DND-41 (cell line): ENCODE measurements around the gene AUH.

Source experiments
- ATAC-seq: fragments of 200-7000 bp; cut with Tn5 transposase; 3 replicates; pipeline ENCODE4 v1.9.1; 2021; ENCODE audit warnings: low read depth; ENCODE audit not compliant: insufficient read depth
- DNase-seq: peaks from one replicate; pipeline ENCODE4 v3.0.0-alpha.2; 2020
- H2AFZ ChIP-seq: 2 replicates; pipeline ENCODE4 v1.6.0; 2012; ENCODE audit warnings: low read depth, low read length
- H3K27ac ChIP-seq: 2 replicates; pipeline ENCODE4 v1.5.1; 2012; ENCODE audit warnings: low read length, inconsistent platforms
- H3K27me3 ChIP-seq: fragments of 200-600 bp; sonication (generic); 2 replicates; pipeline ENCODE4 v1.6.0; 2012; ENCODE audit warnings: low read length, mild to moderate bottlenecking, inconsistent platforms; ENCODE audit not compliant: insufficient read depth, poor library complexity
- H3K36me3 ChIP-seq: 2 replicates; pipeline ENCODE4 v1.5.1; 2012; ENCODE audit warnings: low read length, inconsistent platforms; ENCODE audit not compliant: insufficient read depth
- H3K4me1 ChIP-seq: 2 replicates; pipeline ENCODE4 v1.5.1; 2012; ENCODE audit warnings: mild to moderate bottlenecking, low read length; ENCODE audit not compliant: insufficient read depth
- H3K4me2 ChIP-seq: 2 replicates; pipeline ENCODE4 v1.6.0; 2012; ENCODE audit warnings: mild to moderate bottlenecking, moderate library complexity, low read length, inconsistent platforms; ENCODE audit not compliant: insufficient read depth
- H3K4me3 ChIP-seq, 2 experiments: fragments of 200-600 bp in 1 of 2; shearing (Covaris generic) in 1 of 2; 2 replicates each; pipeline ENCODE4 v1.5.1; 2012 to 2016; ENCODE audit warnings: inconsistent platforms in 2 of 2, low read length in 2 of 2, mild to moderate bottlenecking in 2 of 2, low read depth in 1 of 2, moderate library complexity in 1 of 2
- H3K79me2 ChIP-seq: 2 replicates; pipeline ENCODE4 v1.6.0; 2012; ENCODE audit warnings: low read length, inconsistent platforms; ENCODE audit not compliant: insufficient read depth
- H3K9ac ChIP-seq: 2 replicates; pipeline ENCODE4 v1.6.0; 2012; ENCODE audit warnings: low read depth, mild to moderate bottlenecking, inconsistent platforms, low read length, moderate library complexity
- H3K9me3 ChIP-seq: 2 replicates; pipeline ENCODE4 v1.5.1; 2012; ENCODE audit warnings: low read length, moderate library complexity, mild to moderate bottlenecking, inconsistent platforms; ENCODE audit not compliant: insufficient read depth, severe bottlenecking
- H4K20me1 ChIP-seq: 2 replicates; pipeline ENCODE4 v1.6.0; 2012; ENCODE audit warnings: low read length; ENCODE audit not compliant: insufficient read depth
- EZH2 ChIP-seq: IDR thresholded peaks from 3 replicates; pipeline ENCODE4 v1.6.1; 2012; ENCODE audit warnings: borderline replicate concordance, low read depth, mild to moderate bottlenecking, moderate library complexity, low read length, inconsistent platforms; ENCODE audit not compliant: severe bottlenecking
- TF ChIP-seq, protein P1 (sequence below): IDR thresholded peaks from 2 replicates; pipeline ENCODE4 v1.5.1; 2012; ENCODE audit warnings: borderline replicate concordance, low read length, moderate library complexity, mild to moderate bottlenecking; ENCODE audit not compliant: poor library complexity, severe bottlenecking; ENCODE audit errors: extremely low read depth

Gene AUH

DNA sequence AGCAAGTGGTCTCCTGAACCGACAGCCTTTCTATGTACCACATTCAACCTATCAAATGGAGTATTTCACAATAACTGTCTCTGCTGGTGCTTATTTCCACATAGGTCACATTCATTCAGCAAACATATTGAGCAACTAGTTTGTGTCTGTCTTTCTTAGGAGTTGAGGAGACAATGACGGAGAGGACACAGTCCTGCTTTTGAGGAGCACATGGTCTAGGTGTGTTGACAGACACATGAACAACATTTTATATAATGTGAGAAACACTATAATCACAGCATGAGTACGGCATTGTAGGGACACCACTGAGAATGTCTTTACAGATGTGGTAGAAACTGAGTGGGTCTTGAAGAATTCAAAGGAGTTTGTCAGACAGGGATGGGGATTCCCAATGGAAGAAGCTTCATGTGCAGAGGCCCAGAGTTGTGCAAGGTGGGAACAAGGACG is 33.4 kb upstream of the AUH start:
- H4K20me1 ChIP-seq, result no peaks in the 10 kb centered on the region
- no peaks in the 10 kb centered on the region for H3K36me3 ChIP-seq
- H2AFZ ChIP-seq, result no peak overlapping the region
- H3K4me1 ChIP-seq, result no peaks in the 10 kb centered on the region
- H3K9ac ChIP-seq, result no peak overlapping the region
- DNase-seq (no peak), ATAC-seq (no peak)
- no peak overlapping the region for H3K27ac ChIP-seq
- no peaks in the 10 kb centered on the region for H3K27me3 ChIP-seq
- H3K9me3 ChIP-seq, result no peaks in the 10 kb centered on the region
- H3K4me3 ChIP-seq, result no peak overlapping the region
- H3K4me2 ChIP-seq, result no peak overlapping the region
- TF ChIP-seq EZH2, result no peak
- H3K79me2 ChIP-seq, result no peaks in the 10 kb centered on the region

DNA sequence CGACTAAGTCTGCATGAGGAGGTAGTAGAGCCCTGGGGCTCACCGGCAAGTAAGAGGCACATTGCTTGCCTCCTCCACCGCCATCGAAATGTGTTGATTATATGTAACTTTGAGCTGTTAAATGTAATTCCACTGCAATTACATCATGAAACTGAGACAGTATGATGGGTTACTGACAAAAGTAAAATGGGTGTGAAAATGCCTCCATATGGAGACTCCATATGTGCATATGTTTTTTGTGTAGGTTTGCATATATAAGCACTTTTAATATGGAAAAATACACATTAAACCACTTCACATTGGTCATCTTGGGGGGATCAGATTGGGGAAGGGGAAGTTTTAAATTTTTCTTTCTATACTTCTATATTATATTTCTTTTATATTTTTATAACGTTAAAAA is 32.1 kb upstream of the AUH start:
- H3K36me3 ChIP-seq, result no peaks in the 10 kb centered on the region
- no peak overlapping the region for H3K27ac ChIP-seq
- ATAC-seq (no peak), DNase-seq (no peak)
- H3K9me3 ChIP-seq, result no peaks in the 10 kb centered on the region
- no peak overlapping the region for H3K9ac ChIP-seq
- H3K4me1 ChIP-seq, result no peaks in the 10 kb centered on the region
- TF ChIP-seq EZH2, result no peak
- TF ChIP-seq, protein P1, sequence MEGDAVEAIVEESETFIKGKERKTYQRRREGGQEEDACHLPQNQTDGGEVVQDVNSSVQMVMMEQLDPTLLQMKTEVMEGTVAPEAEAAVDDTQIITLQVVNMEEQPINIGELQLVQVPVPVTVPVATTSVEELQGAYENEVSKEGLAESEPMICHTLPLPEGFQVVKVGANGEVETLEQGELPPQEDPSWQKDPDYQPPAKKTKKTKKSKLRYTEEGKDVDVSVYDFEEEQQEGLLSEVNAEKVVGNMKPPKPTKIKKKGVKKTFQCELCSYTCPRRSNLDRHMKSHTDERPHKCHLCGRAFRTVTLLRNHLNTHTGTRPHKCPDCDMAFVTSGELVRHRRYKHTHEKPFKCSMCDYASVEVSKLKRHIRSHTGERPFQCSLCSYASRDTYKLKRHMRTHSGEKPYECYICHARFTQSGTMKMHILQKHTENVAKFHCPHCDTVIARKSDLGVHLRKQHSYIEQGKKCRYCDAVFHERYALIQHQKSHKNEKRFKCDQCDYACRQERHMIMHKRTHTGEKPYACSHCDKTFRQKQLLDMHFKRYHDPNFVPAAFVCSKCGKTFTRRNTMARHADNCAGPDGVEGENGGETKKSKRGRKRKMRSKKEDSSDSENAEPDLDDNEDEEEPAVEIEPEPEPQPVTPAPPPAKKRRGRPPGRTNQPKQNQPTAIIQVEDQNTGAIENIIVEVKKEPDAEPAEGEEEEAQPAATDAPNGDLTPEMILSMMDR, result no peak
- no peak overlapping the region for H3K4me2 ChIP-seq
- H4K20me1 ChIP-seq, result no peaks in the 10 kb centered on the region
- H2AFZ ChIP-seq, result no peak overlapping the region
- H3K27me3 ChIP-seq, result no peaks in the 10 kb centered on the region
- H3K79me2 ChIP-seq, result no peaks in the 10 kb centered on the region
- H3K4me3 ChIP-seq, result no peak overlapping the region

DNA sequence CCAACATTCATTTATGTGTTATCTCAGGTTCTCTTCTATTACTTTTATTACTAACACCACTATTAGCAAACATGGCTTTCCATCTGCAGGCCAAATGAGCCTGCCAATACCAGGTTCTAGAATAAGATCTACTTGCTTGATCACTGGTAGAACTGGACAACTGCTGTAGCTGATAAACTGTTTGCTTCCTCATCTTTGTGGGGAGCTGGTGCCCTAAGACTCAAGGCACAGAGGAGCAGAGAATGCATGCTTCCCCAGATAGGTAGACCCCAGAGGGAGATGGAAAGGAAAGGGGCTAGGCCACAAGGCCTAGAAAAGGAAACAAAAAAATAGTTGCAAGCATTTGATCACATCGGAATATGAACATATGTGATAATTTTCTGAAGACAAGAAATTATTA is 30.7 kb upstream of the AUH start:
- no peaks in the 10 kb centered on the region for H3K27me3 ChIP-seq
- no peaks in the 10 kb centered on the region for H3K79me2 ChIP-seq
- H2AFZ ChIP-seq, result no peak overlapping the region
- no peaks in the 10 kb centered on the region for H3K9me3 ChIP-seq
- no peak overlapping the region for H3K4me2 ChIP-seq
- H3K4me1 ChIP-seq, result no peaks in the 10 kb centered on the region
- TF ChIP-seq, protein P1, result no peak
- no peak for TF ChIP-seq EZH2
- no peaks in the 10 kb centered on the region for H4K20me1 ChIP-seq
- ATAC-seq, result no peak
- H3K4me3 ChIP-seq, result no peak overlapping the region
- H3K9ac ChIP-seq, result no peak overlapping the region
- no peak overlapping the region for H3K27ac ChIP-seq
- DNase-seq, result no peak
- no peaks in the 10 kb centered on the region for H3K36me3 ChIP-seq

DNA sequence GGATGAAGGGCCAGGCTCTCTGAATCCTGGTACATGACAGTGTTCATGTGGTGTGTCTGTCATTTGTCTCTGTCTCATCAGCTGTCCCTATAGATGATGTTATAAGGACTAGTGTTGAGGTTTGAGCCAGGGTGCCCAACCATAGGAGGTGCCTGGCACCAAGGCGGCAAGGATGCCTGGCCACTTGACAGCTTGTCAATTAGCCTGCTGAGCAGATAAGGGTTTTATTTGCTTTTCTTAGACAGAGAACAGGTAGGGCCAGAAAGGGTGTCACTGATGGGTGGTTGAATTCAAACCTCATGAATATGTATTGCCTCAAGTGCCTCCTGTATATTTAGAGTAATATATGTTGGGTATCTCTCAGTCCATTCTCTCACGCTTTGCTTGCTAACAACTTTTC is 30.1 kb upstream of the AUH start:
- ATAC-seq (no peak), DNase-seq (no peak)
- Histone ChIP-seq H3K9me3 (no peaks in the 10 kb centered on the region), H3K79me2 (no peaks in the 10 kb centered on the region), H4K20me1 (no peaks in the 10 kb centered on the region), H3K36me3 (no peaks in the 10 kb centered on the region), H2AFZ (no peak overlapping the region), H3K4me1 (no peaks in the 10 kb centered on the region), H3K4me2 (no peak overlapping the region), H3K27me3 (no peaks in the 10 kb centered on the region), H3K27ac (no peak overlapping the region), H3K9ac (no peak overlapping the region), H3K4me3 (no peak overlapping the region)
- TF ChIP-seq, protein P1, result no peak
- TF ChIP-seq EZH2, result no peak
